Activated naive CD8-positive, alpha-beta T cell treated with anti-CD3 and anti-CD28 coated beads, Interleukin-2, amount 10 ng/mL, durations not matched to agents 7 days and 5 days (primary cell): Measurements from ENCODE around the gene PRKACG. TPM values are rescaled to one million over a fixed set of nuclear protein-coding genes. Genes with fewer than 3 reads are reported as not detected.
A peak's percentile ranks its signal among the peaks of the same experiment; 100 is the strongest.
"Not testable (repeated sequence)": the region's sequence is repeated elsewhere in the genome, so short reads cannot be mapped to it uniquely, and the experiment has no call there.

ENCODE experiments used
- ATAC-seq: fragments of 150-1000 bp; cut with Tn5 transposase; one replicate; pipeline ENCODE4 v1.10.0; 2021; ENCODE audit warnings: low read depth, moderate library complexity
- POLR2A ChIA-PET: fragments of 350-600 bp; sonication (Branson Sonifier 250); formaldehyde crosslinking; loops from one replicate; lab custom pipeline; 2021; ENCODE audit warnings: antibody characterized with exemption; lab: Charles Lee
- DNase-seq: peaks from one replicate; pipeline ENCODE4 v3.0.0; 2021
- H3K27ac Mint-ChIP-seq: one replicate; pipeline ENCODE4 v1.8.0; 2022; ENCODE audit warnings: mild to moderate bottlenecking, mixed read lengths
- H3K27me3 Mint-ChIP-seq: one replicate; pipeline ENCODE4 v1.8.0; 2022; ENCODE audit warnings: mild to moderate bottlenecking, moderate library complexity, mixed read lengths
- H3K36me3 Mint-ChIP-seq: one replicate; pipeline ENCODE4 v1.8.0; 2021; ENCODE audit warnings: mild to moderate bottlenecking, mixed read lengths
- H3K4me1 Mint-ChIP-seq: one replicate; pipeline ENCODE4 v1.8.0; 2021; ENCODE audit warnings: mixed read lengths
- H3K4me3 Mint-ChIP-seq: one replicate; pipeline ENCODE4 v1.8.0; 2022; ENCODE audit warnings: mild to moderate bottlenecking, moderate library complexity, mixed read lengths
- H3K9me3 Mint-ChIP-seq: one replicate; pipeline ENCODE4 v1.8.0; 2021; ENCODE audit warnings: mixed read lengths
- total RNA-seq, 2 experiments: library from RNA; stranded (reverse); gene quantifications; one replicate each; pipeline ENCODE4 v1.2.3, GENCODE V29; 2021

Gene PRKACG
- total RNA-seq, 2 experiments from 2014 or later: not detected

- ATAC-seq (no peak), DNase-seq (no peak)
- POLR2A ChIA-PET: no interaction called here
- H3K9me3 Mint-ChIP-seq: no peaks in the 10 kb centered on the region
- no peak overlapping the region for H3K4me3 Mint-ChIP-seq
- no peak overlapping the region for H3K27ac Mint-ChIP-seq
- no peaks in the 10 kb centered on the region for H3K36me3 Mint-ChIP-seq
- H3K4me1 Mint-ChIP-seq: peaks cover 7% of the 10 kb centered on the region
- peaks cover 7% of the 10 kb centered on the region for H3K27me3 Mint-ChIP-seq
These were observed 22.5 kb downstream of the PRKACG start for GRCh38 chr9:68991457-68991856.

GRCh38 chr9:68986949-68987348 lies 27.0 kb downstream of the PRKACG start:
- ATAC-seq, H3K36me3 Mint-ChIP-seq, H3K4me3 Mint-ChIP-seq, DNase-seq, H3K27me3 Mint-ChIP-seq, H3K27ac Mint-ChIP-seq, POLR2A ChIA-PET, H3K9me3 Mint-ChIP-seq, H3K4me1 Mint-ChIP-seq: not testable (repeated sequence)

- Mint-ChIP-seq H3K4me3 (no peak overlapping the region), H3K27ac (no peak overlapping the region), H3K36me3 (no peaks in the 10 kb centered on the region), H3K9me3 (no peaks in the 10 kb centered on the region), H3K4me1 (peaks cover 19% of the 10 kb centered on the region), H3K27me3 (no peaks in the 10 kb centered on the region)
- ATAC-seq (no peak), DNase-seq (no peak)
- POLR2A ChIA-PET: no interaction called here
These were observed 30.1 kb downstream of the PRKACG start for GRCh38 chr9:68983522-68984424.

GRCh38 chr9:68983008-68983411 lies 30.9 kb downstream of the PRKACG start:
- DNase-seq: no peak
- Mint-ChIP-seq H3K27me3 (no peaks in the 10 kb centered on the region), H3K9me3 (no peaks in the 10 kb centered on the region), H3K4me1 (peaks cover 20% of the 10 kb centered on the region), H3K27ac (no peak overlapping the region), H3K36me3 (no peaks in the 10 kb centered on the region), H3K4me3 (no peak overlapping the region)
- ATAC-seq: no peak
- POLR2A ChIA-PET: no interaction called here

GRCh38 chr9:68981789-68982188 lies 32.1 kb downstream of the PRKACG start:
- DNase-seq (no peak), ATAC-seq (no peak)
- Mint-ChIP-seq H3K27me3 (no peaks in the 10 kb centered on the region), H3K27ac (no peak overlapping the region), H3K36me3 (no peaks in the 10 kb centered on the region), H3K9me3 (no peaks in the 10 kb centered on the region), H3K4me3 (no peak overlapping the region), H3K4me1 (peaks cover 20% of the 10 kb centered on the region)
- POLR2A ChIA-PET: no interaction called here

- no peak overlapping the region for H3K4me3 Mint-ChIP-seq
- POLR2A ChIA-PET: no interaction called here
- H3K27me3 Mint-ChIP-seq: no peaks in the 10 kb centered on the region
These were observed 33.5 kb downstream of the PRKACG start for GRCh38 chr9:68980341-68980914.

GRCh38 chr9:68979538-68980314 lies 34.2 kb downstream of the PRKACG start:
- no peaks in the 10 kb centered on the region for H3K36me3 Mint-ChIP-seq
- peak; percentile 93 for ATAC-seq
- peaks cover 22% of the 10 kb centered on the region for H3K4me1 Mint-ChIP-seq
- H3K27ac Mint-ChIP-seq: peak overlapping the region; percentile 77
- peak overlapping the region; percentile 51 for H3K4me3 Mint-ChIP-seq
- no peaks in the 10 kb centered on the region for H3K9me3 Mint-ChIP-seq
- no peaks in the 10 kb centered on the region for H3K27me3 Mint-ChIP-seq
- POLR2A ChIA-PET: interaction anchor here (0.9 kb wide), 1 partner anchor 56 kb away, joined by 3 read pairs; the partner anchor contains the start of gene FXN
- DNase-seq: peak; percentile 38

More at GRCh38 chr9:68980341-68980914, 33.5 kb downstream of the PRKACG start:
- DNase-seq (no peak), ATAC-seq (no peak)
- no peaks in the 10 kb centered on the region for H3K9me3 Mint-ChIP-seq
- H3K36me3 Mint-ChIP-seq: no peaks in the 10 kb centered on the region
- H3K27ac Mint-ChIP-seq: no peak overlapping the region
- peaks cover 22% of the 10 kb centered on the region for H3K4me1 Mint-ChIP-seq

GRCh38 chr9:68978501-68978900 lies 35.4 kb downstream of the PRKACG start:
- Mint-ChIP-seq H3K36me3 (no peaks in the 10 kb centered on the region), H3K9me3 (no peaks in the 10 kb centered on the region), H3K27ac (no peak overlapping the region), H3K4me3 (no peak overlapping the region), H3K27me3 (no peaks in the 10 kb centered on the region), H3K4me1 (peaks cover 22% of the 10 kb centered on the region)
- ATAC-seq: no peak
- DNase-seq: no peak
- POLR2A ChIA-PET: no interaction called here

- Mint-ChIP-seq H3K36me3 (no peaks in the 10 kb centered on the region), H3K27ac (no peak overlapping the region), H3K27me3 (no peaks in the 10 kb centered on the region), H3K4me1 (peaks cover 22% of the 10 kb centered on the region), H3K4me3 (no peak overlapping the region), H3K9me3 (no peaks in the 10 kb centered on the region)
- ATAC-seq: no peak
- POLR2A ChIA-PET: no interaction called here
- no peak for DNase-seq
These were observed 35.8 kb downstream of the PRKACG start for GRCh38 chr9:68978066-68978465.

- Mint-ChIP-seq H3K27ac (no peak overlapping the region), H3K4me1 (peaks cover 15% of the 10 kb centered on the region), H3K4me3 (no peak overlapping the region), H3K27me3 (peaks cover 2% of the 10 kb centered on the region), H3K9me3 (no peaks in the 10 kb centered on the region), H3K36me3 (no peaks in the 10 kb centered on the region)
- no peak for ATAC-seq
- no peak for DNase-seq
- POLR2A ChIA-PET: no interaction called here
These were observed 38.4 kb downstream of the PRKACG start for GRCh38 chr9:68975365-68976043.

- DNase-seq (no peak), ATAC-seq (no peak)
- POLR2A ChIA-PET: no interaction called here
- no peak overlapping the region for H3K4me3 Mint-ChIP-seq
- H3K4me1 Mint-ChIP-seq: peaks cover 13% of the 10 kb centered on the region
- H3K9me3 Mint-ChIP-seq: no peaks in the 10 kb centered on the region
- no peaks in the 10 kb centered on the region for H3K36me3 Mint-ChIP-seq
- peaks cover 2% of the 10 kb centered on the region for H3K27me3 Mint-ChIP-seq
- H3K27ac Mint-ChIP-seq: no peak overlapping the region
These were observed 39.0 kb downstream of the PRKACG start for GRCh38 chr9:68974901-68975300.

GRCh38 chr9:68974431-68974830 lies 39.5 kb downstream of the PRKACG start:
- POLR2A ChIA-PET: no interaction called here
- peaks cover 9% of the 10 kb centered on the region for H3K4me1 Mint-ChIP-seq
- H3K27me3 Mint-ChIP-seq: peaks cover 2% of the 10 kb centered on the region
- H3K9me3 Mint-ChIP-seq: no peaks in the 10 kb centered on the region
- ATAC-seq (peak; percentile 58), DNase-seq (no peak)
- H3K27ac Mint-ChIP-seq: no peak overlapping the region
- H3K36me3 Mint-ChIP-seq: no peaks in the 10 kb centered on the region
- no peak overlapping the region for H3K4me3 Mint-ChIP-seq

GRCh38 chr9:68973619-68974018 lies 40.3 kb downstream of the PRKACG start:
- Mint-ChIP-seq H3K4me3 (no peak overlapping the region), H3K4me1 (peaks cover 4% of the 10 kb centered on the region), H3K27ac (no peak overlapping the region)

More at GRCh38 chr9:68973619-68974018, 40.3 kb downstream of the PRKACG start:
- ATAC-seq (no peak), DNase-seq (no peak)
- POLR2A ChIA-PET: no interaction called here
- Mint-ChIP-seq H3K27me3 (peaks cover 2% of the 10 kb centered on the region), H3K36me3 (no peaks in the 10 kb centered on the region), H3K9me3 (no peaks in the 10 kb centered on the region)
